Dermis blood vessel endothelial cell (primary cell): Measurements from ENCODE around the gene C2orf78. TPM values are rescaled to one million over a fixed set of nuclear protein-coding genes. Genes with fewer than 3 reads are reported as not detected.
"Not testable (repeated sequence)": the region's sequence is repeated elsewhere in the genome, so short reads cannot be mapped to it uniquely, and the experiment has no call there.

Experiments used
- DNase-seq: peaks from one replicate; pipeline ENCODE4 v3.0.0; 2010
- total RNA-seq: library from RNA; depleted of rRNA; stranded (reverse); fragments of >200 nt; gene quantifications from 2 replicates; pipeline ENCODE4 v1.2.3, GENCODE V29; 2014

The C2orf78 gene
- total RNA-seq, 1 donor from 2014 or later: not detected

DNA sequence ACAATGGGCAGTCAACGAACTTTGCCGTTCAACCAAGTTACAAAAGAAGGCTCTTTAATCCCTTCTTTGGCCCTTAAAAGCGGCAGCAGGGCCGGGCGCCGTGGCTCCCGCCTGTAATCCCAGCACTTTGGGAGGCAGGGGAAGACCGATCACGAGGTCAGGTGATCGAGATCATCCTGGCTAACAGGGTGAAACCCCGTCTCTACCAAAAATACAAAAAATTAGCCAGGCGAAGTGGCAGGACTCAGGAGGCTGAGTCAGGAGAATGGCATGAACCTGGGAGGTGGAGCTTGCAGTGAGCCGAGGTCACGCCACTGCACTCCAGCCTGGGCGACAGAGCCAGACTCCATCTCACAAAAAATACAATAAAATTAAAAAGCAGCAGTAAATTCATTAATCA lies 581 bp upstream of the C2orf78 start:
- DNase-seq: not testable (repeated sequence)

DNA sequence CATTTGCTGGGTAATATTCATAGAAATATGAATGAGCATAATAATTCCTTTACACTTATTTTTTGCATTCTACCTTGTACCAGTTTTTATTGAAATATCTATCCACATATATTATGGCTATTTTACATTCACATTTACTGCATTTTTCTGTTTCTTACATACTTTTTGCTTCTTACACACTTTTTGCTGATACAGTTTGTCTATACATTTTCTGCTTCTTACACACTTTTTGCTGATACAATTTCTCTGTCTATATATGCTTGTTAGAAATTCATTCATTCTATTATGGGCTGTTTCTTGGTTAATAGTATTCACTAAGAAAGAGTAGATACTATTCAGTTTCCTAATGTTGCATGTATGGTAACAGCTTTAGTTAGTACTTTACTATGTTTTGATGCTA lies 27.9 kb downstream of the C2orf78 start:
- DNase-seq: no peak

DNA sequence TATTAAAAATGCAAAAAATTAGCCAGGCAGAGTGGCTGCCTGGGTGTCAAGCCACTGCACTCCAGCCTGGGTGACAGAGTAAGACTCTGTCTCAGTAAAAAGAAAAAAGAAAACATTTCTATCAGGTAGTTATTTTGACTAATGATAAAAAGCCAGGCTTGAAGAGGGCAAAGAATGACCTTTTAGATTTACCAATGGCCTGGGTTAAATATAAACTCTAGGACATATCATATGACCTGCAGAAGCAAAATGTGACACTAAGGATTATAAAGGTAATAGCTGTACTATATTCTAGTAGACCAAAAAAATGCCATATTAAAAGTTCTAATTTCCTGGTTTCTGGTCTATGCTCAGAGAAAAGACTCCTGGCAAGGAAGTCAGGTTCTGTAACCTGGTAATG lies 28.7 kb downstream of the C2orf78 start:
- no peak for DNase-seq

DNA sequence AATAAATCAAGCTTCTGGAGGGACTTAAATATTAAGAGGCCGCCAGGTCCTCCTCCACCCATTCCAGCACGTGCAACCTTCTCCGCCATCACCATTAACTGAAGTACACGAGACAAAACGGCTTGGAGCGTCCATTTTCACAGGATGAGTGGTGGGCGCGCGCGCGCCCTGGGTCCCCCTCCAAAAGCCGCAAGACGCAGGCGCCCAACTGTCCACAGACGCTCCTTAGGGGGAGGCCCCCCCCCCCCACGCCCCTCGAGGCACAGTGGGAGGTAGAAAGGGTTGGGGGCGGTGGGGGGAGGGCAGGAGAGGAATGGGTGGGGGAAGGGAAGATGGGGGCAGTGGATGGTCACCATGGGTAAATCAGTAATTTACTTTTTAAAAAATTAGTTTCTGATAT lies 34.3 kb downstream of the C2orf78 start:
- DNase-seq: no peak

DNA sequence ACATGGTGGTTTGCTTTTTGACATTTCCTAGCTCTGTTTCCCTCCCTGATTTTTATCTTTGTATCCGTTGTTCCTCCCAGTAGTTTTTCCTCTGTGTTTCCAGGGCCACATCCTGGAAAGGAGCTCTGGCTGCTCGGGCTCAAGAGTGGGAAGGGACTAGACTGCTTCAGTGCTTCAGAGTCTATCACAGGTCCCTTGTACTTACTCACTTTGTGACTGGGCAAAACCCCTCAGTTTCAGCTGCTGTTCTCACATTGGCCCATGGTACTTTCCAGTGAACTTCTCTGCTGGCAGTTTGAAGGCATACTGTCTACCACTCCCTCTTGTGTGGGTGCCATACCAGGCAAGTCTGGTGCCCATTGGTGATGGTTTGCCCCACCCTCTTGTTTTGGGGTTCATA lies 37.2 kb downstream of the C2orf78 start:
- no peak for DNase-seq

DNA sequence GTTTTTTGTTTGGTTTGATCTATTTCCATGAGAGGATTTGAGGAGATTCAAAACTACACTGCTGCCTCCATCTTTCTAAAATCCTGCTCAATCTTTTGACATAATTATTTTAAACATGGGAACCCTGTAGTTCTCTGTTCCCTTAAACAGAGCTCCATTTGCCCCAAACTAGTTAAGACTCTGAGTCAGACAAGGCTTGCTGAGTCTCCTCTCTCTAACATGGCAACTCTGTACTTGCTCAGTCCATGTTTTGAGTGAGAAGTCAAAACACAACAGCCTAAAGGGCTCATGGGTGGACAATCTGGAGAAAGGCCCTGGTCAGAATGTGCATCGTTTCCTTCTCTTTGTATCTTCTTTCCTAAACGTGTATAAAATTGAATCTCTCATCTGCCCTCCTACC lies 37.7 kb downstream of the C2orf78 start:
- no peak for DNase-seq

DNA sequence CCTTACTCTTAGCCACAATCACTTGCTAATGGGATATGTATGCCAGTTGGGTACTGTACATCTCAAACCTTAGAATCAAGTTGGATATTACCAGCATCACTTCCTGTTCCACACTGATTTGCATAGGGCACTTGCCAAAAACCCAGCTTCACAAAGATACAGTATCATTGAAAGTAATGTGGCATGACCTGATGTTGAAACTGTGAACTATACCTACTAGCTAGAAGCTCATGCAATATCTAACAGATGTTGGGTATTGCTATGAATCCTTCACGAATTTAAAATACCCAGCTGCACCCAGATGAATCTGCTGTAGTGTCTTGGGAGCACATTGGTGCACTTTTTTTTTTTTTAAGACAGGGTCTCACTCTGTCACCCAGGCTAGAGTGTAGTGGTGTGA lies 38.3 kb downstream of the C2orf78 start:
- no peak for DNase-seq

DNA sequence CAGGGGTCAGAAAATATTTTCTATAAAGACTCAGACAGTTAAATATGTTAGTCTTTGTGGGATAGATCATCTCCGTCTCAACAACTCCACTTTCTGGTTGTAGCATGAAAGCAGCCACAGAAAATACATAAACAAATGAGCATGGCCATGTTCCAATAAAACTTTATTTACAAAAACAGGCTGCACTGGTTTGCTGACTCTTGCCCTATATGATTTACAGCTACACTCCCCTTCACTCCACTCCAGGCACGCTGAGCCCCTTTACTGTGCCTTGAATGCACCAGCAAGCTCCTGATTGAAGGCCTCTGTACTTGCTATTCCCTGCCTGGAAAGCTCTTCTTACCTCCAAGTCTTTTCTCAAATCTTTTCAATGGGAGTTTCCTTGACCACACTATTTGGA lies 39.0 kb downstream of the C2orf78 start:
- no peak for DNase-seq

DNA sequence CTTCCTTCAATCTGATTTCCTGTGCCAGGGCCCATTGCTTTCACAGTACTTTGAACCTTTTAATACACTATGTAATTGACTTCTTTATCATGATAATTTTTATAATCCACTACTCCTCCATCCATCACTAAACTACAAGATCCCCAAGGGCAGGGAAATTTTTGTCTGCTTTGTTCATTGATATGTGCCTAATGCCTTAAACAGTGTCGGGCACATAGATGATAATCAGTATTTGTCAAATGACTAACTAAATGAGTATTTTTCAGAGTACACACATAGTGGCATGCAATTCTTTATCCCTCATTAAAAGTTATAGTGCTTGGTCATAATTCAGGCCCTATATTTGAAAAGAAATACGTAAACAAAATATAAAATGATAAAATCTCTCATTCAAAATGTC lies 39.4 kb downstream of the C2orf78 start:
- no peak for DNase-seq

DNA sequence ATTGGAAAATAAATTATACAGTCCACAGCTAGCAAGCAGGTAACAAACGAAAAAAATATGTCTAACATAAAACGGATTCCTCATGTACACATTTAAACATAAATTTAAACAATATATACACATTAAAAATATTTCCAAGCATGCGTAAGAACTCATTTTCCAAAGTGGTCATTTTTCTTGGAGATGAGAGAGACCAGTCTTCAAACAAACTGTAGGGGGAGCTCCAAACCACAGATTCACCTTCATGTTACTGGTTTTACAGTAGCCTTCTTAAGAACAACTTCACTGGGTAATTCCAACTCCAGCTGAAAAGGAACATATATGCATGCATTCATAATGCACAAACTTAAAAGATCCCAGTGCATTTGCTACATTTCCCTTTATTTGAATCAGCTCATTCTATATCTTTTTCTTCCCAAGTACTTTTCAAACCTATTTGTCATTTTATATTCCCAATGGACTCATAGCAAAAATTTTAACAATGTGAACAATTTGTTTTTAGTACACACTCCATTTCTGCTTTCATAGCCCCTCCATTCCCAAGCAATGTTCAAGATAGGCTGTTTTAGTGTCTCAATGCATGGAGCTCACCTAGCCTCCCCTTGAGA lies 40.0 kb downstream of the C2orf78 start:
- peak; percentile 92 for DNase-seq

DNA sequence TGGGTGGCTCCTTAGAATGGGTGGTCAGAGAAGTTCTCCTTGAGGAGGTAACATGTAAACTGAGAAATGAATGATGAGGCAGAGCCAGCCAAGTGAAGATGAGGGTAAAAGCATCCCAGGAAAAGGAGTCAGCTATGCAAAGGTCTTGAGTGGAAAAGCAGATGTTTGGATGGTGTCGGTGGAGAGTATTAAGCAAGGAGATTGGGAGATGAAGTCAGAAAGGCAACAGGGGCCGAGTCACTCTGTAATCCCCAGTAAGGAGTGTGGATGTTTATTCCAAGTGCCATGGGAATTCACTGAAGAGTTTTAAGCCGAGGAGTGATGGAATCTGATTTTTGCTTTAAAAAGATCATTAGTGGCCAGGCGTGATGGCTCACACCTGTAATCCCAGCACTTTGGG lies 41.4 kb downstream of the C2orf78 start:
- DNase-seq: no peak

DNA sequence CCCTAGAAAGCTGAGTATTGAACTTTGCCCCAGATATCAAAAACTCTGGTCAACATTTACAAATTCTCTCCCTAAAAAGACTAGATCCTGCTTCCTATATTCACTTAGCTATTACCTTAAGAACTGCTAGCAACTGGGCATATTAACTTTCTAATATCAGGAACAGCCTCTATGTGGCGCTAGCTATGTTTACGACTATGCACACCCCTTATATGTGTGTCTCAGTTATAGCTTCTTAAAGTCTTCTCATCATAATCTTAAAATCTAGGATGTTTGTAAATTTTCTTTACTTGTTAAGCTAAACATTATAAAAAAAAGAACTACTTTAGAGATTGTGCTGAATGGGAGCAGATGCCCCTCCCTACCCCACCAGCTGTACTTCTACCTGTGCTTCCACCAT lies 43.0 kb downstream of the C2orf78 start:
- peak; percentile 58 for DNase-seq

DNA sequence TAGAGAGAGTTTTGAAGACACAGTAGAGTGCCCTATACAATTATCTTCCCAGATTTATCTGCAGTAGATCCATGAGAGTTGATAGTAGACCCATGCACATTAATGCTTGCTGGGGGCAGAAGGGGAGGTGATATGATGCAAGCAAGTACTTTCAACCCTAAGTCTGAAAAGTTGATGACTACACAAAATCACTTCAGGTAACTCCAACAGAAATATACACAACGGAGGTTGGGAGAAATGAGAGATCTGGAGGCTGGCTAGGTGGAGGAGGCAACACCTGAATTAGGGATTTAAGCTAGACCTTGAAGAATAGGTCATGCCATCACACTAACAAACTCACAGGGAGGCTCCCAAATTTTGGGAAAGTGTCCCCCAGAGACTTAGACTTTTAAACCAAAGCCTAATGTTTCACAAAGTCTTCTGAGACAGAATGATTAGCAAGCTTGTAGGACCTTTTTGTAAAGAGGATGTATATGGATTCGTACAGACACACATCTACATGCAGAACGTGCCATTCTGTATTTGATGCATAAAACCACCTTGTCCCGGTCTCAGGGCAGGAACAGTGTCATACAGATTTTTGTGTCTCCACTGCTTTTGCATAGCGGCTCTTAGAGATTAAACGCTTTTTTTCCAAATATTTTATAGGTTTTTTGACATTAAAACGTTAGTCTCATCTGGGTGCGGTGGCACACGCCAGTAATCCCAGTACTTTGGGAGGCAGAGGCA lies 43.8 kb downstream of the C2orf78 start:
- DNase-seq: no peak

DNA sequence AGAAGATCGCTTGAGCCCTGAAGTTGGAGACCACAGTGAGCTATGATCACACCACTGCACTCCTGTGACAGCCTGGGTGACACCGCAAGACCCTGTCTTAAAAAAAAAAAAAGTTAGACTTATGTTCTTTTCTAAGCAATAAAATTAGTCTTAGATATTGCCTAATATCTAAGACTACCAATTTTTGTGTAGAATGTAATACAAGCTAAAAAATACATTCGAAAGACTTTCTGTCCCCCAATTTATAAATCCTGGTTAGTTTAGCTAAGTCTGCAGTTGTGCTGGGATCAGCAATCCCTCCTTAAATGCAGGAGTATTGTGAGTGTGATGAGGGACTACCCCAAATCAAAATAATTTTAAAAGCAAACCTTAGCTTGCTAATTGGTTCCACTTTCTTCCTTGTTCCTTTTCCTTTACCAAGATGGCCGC lies 44.4 kb downstream of the C2orf78 start:
- DNase-seq: no peak

DNA sequence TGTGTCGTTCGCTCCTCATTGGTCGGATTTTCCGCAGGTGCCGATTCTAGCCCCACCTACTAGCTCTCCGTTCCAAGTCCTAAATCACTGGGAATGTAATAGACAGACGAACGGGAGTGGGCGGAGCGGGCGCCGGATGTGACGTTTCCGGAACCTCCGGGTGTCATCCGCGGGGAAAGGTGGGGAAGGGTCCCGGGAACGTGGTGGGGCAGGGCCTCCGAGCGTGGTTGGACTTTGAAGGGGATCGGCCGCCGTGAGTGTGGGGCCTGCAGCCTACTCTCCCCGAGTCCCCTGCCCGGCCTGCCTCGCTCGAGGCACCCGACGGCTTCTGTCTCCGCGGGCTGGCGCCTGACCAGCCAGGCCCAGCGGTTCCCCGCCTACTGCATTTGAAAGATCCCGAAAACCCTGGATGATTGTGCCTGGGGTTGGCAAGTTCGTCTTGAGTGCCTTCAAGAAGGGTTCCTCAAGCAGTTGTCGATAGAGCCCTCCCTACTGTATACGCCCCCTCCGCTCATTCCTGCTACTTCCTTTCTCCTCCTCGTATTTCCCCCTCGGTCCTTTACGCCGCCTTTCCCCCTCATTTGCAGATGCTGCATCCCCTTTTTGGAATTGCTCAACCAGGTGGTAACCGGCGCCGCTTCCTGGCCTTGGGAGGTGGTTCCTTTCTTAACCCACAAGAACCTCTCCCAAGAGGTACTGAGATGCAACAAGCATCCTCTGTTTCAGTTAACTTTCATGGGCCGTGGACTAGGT lies 45.0 kb downstream of the C2orf78 start, which contains the start of gene STAMBP:
STAMBP (plus strand) TSS at position 144 of the 753 bp plus-strand sequence. CDS start 1,896 bp downstream, outside the sequence.
- DNase-seq: peak; percentile 98

DNA sequence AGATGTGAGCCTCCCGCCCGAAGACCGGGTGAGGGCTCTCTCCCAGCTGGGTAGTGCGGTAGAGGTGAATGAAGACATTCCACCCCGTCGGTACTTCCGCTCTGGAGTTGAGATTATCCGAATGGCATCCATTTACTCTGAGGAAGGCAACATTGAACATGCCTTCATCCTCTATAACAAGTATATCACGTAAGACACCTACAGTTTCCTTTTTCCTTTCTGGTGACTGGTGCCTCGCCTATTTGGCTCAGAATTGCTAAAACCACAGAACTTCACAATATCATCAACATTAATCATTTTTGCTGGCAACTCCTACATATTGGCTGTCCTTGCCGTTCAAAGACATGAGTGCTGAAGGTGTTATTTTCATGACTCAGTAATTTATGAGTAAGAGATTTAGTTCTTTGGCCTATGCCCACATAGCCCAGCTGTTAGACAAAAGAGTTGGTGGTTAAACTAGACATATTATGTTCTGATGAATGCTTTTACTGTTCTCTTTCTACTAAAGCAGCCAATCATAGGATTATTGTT lies 47.0 kb downstream of the C2orf78 start:
- peak; percentile 25 for DNase-seq

DNA sequence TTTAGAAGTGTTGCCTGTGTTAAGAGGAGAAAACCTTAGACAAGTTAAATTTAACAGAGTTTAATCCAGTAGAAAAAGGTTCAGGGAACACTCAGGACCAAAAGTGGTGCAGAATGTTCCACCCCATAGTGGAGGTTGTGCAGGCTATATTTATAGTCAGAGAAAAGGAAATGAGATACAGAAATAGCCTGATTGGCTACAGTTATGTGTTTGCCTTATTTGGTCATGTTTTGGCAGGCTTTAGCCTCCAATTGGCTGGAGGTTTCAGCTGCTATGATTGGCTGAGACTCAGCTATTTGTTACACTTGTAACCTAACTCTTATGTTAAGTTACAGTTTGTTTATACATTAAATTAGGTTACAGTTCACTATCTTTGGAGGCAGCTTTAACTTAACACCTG lies 48.9 kb downstream of the C2orf78 start:
- peak; percentile 34 for DNase-seq

DNA sequence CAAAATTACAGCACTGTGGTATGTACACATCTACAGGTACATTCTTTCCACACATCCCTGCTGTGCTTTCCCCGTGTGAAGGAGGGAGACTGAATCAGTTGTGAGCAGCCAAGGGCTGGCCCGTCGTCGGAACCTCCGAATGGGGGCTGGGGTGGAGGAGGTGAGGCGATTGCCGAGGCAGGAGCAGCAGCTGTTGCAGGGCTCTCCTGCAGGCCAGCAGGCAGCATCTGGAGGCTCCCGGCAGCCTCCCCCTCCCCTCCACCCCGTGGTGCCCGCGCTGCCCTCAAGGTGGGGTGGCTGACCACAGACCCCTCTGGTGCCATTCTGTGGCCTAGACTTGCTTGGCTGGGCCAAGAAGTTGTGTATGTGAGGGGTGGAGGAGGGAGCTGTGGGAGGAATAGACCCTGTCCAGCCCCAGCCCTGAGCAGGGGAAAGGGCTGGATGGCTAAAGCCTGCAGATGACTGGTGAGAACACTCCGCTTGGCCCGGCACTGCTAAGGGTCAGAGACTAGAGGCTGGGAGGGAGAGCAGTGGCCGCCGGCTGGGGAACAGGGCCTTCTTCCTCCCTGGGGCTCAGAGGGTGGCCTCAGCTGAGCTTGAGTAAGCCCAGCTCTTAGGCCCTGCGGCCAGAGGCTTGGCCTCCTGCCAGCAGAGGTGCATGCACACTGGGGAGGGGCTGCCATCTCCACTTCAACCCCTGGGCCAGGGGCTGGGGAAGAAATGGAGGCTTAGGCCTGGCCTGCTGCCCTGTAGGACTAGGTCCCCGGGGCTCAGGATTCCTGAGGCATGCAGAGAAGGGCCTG lies 52.4 kb downstream of the C2orf78 start:
- no peak for DNase-seq

DNA sequence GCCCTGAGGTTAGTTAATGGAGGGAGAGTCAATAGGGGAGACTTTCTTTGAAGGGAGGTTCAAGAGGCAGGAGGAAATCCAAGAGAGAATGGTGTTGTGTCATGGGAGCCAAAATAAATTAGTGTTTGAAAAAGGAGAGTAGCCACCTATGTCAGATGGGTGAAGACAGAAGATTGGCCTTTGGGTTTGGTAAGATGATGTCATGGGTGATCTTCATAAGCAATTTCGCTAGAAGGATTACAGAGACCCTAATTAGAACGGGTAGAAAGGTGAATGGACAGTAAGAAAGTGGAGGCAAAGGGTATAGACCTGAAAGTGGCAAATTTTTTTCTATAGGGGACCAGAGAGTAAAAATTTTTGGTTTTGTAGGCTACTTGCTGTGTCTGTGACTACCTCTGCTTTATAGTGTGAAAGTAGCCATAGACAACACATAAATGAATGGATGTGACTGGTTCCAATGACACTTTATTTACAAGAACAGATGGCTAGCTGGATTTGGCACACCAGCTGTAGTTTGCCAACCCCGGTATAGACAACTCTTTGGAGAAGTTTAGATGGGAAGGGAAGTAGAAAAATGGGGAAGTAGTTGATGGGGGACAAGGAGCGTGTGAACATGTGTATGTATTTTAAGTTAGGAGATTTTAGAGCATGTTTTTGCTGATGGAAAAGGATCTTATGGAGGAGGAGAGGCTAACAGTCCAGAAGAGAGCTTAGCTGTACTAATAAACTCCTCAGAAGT lies 54.0 kb downstream of the C2orf78 start:
- DNase-seq: no peak

DNA sequence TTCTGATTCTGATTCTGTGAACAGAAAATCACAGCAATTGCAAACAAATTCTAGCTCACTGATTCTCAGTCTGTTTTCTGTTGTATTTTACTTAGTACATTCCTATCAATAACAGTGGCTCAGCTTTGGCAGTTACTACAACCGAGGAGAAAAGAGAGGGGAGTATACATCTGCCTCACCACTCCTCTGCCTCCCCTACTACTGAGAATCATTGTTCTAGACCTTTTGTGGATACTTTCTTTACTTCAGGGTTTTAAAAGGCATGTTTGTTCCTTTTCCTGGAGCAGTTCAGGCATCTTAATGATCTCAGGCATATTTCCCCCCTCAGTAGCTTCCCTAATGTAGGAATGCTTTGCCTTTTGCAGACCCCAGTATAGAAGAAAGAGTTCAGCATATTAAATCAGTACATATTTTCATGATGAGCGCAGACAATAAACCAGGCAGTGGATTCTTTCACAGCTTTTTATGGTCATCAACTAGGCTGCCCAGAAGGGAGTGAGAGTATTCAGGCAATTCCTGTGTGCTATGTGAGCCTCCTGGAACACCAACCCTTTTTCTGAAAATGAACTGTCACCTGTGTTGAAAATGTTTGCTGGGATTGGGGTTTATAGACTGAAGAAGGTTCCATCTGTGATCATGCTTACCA lies 55.0 kb downstream of the C2orf78 start:
- no peak for DNase-seq
